Caki2 (cell line): ENCODE measurements around the gene VIPR2. TPM values are rescaled to one million over a fixed set of nuclear protein-coding genes. Genes with fewer than 3 reads are reported as not detected.

Experiments
- DNase-seq: peaks from one replicate; pipeline ENCODE4 v3.0.0-alpha.2; 2015; ENCODE audit warnings: low read depth
- in situ Hi-C: cut with HindIII; loops from 2 replicates; pipeline ENCODE4 v1.10.0; 2016; ENCODE audit warnings: low sequenced_read_pairs, low pct_unique_long_range_greater_than_20kb, mixed read lengths
- total RNA-seq: library from RNA; depleted of rRNA; stranded (reverse); fragments of >200 nt; shearing (Covaris generic); gene quantifications from 2 replicates; pipeline ENCODE4 v1.2.3, GENCODE V29; 2014; ENCODE audit warnings: low replicate concordance

The VIPR2 gene
- total RNA-seq, 1 experiment from 2014 or later: not detected

DNA sequence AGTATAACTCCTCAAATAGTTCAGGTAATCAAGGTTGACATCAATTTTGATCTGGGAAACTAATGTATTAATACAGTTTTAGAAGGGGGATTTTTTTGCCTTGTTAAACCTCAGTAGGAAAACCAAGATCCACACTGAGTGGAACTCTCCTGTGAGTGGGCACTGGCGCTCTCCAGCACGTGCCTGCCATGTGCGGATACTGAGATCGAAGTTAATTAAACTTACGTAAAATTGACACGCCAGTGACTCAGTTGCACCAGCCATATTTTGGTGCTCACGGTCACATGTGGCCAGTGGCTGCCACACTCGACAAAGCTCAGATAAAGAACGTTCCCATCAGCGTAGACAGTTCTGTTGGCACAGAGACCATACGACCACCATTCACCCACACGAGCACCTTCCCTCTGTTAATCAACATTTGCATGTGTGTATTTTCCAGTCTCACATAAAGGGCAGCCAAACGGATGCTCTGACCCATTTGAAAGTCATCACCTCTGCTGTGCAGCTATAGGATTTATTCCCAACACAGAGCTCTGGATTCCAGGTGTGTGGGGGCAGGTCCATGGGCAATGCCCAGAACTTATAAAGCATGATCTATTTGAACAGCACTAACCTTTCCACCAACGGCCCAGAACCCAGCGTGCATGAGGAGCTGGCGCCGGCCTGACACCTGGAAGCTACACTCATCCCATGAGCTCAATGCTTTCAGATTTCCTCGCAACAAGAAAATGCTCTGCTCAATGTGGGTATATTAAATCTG lies 77.7 kb downstream of the VIPR2 start:
- DNase-seq: no peak
- in situ Hi-C loops: no loop called here

DNA sequence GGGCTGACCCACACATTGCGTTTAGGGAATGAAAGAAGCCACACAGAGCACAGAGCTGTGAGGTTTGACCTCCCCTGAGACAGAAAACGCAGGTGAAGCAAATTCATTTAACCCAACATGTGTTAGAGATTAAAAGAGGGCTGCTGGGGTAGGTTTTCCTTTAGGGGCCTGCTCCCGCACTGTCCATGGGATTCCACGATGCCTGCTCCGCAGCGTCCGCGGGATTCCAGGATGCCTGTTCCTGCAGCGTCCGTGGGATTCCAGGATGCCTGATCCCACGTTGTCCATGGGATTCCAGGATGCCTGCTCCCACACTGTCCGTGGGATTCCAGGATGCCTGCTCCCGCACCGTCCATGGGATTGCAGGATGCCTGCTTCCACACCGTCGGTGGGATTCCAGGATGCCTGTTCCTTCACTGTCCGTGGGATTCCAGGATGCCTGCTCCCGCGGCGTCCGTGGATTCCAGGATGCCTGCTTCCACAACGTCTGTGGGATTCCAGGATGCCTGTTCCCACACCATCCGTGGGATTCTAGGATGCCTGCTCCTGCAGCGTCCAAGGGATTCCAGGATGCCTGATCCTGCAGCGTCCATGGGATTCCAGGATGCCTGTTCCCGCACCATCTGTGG lies 78.7 kb downstream of the VIPR2 start:
- no peak for DNase-seq
- in situ Hi-C loops: no loop called here

DNA sequence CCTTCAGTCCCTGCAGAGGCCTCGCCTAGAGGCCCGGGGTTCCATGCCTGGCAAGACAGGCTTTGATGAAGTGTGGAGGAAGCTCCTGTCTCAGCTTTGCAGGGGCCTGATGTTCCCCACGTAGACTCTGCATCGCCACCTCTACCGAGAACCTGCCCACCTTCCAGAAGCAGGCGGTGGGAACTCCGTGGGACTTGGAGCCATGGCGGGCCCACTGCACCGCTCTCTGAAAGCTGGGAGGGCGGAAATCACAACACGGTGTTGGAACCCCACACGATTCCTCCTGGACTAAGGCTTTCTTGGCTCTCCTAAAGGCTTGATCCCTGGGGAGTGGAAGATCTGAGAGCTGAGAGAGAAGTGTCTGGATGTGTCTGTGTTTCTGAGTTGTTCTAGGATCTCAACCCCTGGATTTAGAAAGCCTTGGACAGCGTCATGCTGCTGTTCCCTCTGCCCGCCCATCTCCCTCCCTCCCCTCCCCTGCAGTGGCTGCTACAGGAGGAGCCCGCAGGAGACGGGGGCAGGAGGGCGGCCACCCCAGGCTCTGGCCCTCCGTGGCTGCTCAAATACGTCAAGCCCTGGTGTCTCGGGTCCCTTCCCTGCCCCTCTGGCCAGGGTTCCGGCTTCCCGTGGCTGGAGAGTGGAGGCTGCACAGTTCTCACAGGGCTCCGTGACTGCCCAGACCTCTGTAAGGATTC lies 79.7 kb downstream of the VIPR2 start:
- in situ Hi-C loops: no loop called here
- DNase-seq: no peak

DNA sequence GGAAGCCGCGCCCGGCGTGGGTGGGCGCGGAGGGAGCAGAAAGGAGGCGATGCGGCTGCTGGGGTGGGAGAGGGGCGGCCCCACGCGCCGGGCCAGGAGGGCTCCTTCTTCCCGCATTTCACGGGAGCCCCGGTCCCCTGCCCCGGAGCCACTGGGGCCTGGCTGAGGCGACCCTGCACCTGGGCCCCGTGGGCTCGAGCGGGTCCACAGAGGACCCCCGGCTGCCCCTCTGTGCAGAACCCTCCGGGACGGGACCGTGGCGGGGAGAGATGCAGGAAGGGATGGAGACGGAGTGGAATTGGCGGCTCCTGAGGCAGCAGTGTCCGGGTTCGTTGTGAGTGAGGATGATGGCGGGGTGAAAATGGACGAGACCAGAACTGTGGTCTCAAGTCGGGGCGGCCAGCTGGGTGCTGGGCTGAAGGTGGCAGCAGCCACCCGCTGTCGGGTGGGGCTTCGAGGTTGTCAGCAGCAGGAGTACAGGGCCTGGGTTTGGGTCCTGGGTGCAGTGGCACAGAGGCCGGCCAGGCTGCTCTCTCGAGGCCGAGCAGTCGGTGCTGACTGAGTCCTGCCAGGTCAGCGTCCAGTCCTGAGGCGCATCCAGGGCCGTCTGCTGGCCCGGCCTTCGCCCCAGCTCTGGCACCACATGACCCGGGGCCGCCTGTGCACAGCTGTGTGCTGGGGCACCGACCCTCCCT lies 80.4 kb downstream of the VIPR2 start:
- DNase-seq: no peak
- in situ Hi-C loops: no loop called here

DNA sequence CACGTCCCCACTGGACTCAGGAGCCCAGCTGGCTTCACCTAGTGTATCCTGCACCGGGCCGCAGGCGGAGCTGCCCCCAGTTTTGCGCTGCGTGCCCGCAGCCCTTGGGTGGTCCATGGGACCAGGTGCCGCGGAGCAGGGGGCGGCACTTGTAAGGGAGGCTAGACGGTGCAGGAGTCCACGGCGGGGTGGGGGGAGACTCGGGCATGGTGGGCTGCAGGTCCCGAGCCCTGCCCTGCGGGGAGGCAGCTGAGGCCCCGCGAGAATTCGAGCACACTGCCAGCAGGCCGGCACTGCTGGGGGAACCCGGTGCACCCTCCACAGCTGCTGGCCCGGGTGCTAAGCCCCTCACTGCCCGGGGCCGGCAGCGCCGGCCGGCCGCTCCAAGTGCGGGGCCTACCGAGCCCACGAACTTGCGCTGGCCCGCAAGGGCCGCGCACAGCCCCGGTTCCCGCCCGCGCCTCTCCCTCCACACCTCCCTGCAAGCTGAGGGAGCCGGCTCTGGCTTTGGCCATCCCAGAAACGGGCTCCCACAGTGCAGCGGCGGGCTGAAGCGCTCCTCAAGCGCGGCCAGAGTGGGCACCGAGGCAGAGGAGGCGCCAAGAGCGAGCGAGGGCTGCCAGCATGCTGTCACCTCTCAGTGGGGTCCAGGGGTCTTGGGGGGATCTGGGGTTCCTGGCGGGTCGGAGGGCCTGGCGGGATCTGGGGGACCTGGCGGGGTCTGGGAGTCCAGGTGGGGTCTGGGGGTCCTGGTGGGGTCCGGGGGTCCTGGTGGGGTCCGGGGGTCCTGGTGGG lies 81.4 kb downstream of the VIPR2 start:
- in situ Hi-C loops: no loop called here

DNA sequence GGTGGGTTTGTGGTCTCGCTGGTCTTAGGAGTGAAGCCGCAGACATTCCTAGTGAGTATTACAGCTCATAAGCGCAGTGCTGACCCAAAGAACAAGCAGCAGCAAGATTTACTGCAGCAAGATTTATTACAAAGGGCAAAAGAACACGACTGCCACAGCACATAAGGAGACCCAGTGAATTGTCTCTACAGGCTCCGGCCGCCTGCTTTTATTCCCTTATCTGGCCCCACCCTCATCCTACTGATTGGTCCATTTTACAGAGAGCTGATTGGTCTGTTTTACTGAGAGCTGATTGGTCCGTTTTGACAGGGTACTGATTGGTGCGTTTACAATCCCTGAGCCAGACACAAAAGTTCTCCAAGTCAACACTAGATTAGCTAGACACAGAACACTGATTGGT lies 82.1 kb downstream of the VIPR2 start:
- no peak for DNase-seq
- in situ Hi-C loops: no loop called here

More for the DNA sequence above, 81.4 kb downstream of the VIPR2 start:
- DNase-seq: no peak

DNA sequence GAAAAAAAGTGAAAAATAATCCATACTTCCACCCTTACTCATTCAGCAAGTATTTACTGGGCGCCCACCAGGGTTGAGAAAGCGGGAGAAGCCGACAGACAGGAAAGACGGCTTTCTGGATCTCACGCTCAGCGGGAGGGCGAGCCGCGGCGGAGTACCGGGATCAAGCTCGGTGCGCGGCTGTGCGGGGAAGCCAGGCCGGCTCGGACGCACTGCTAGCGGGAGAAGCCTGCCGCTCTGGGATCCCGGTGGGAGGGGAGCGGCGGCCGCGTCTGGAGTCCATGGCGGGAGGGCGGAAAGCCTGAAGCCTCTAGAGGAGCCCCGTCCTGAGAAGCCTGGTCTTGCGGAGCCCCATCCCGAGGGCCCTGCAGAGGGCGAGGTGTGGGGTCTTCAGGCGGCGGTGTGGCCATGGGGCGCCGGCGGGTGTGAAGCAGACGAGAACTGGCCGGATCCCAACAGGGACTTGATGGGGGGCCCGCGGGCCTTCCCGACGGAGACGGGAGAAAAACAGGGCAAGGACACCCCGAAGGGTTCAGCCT lies 82.9 kb downstream of the VIPR2 start:
- in situ Hi-C loops: no loop called here
- no peak for DNase-seq

DNA sequence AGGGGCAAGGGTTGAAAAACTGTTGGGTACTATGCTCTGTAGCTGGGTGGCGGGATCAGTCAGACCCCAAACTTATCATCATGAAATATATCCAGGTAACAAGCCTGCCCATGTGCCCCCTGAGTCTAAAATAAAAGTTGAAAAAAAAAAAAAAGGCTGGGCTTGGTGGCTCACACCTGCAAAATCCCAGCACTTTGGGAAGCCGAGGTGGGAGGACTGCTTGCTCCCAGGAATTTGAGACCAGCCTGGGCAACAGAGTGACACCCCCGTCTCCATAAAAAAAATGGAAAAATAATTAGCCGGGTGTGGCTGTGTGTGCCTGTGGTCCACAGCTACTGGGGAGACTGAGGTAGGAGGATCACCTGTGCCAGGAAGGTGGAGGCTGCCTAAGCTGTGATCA lies 83.5 kb downstream of the VIPR2 start:
- in situ Hi-C loops: no loop called here
- no peak for DNase-seq

DNA sequence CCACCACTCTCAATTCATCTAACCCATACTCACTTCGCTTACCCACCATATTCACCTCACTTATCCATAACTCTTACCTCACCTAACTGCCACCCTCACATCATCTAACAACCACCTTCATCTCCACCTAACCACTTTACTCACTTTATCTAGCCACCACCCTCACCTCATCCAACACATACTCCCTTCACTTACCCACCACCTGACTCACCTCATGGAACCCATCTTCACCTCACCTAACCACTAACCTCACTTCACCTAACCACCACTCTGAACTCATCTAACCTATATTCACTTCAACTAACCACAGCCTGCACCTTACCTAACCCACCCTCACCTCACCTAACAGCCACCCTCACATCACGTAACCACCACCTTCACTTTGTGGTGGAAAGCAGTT lies 84.2 kb downstream of the VIPR2 start:
- DNase-seq: no peak
- in situ Hi-C loops: no loop called here

DNA sequence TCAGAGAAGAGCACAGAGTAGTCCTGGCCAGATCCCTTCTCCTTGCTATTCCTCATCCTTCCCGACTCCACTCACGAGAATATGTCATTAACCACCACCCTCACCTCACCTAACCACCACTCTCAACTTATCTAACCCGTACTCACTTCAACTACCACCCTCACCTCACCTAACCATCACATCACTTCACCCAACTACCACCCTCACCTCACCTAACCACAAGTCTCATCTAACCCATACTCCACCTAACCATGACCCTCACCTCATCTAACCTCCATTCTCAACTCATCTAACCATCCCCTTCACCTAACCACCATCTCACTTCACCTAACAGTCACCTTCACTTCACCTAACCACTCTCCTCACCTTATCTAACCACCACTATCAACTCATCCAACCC lies 85.0 kb downstream of the VIPR2 start:
- in situ Hi-C loops: no loop called here

DNA sequence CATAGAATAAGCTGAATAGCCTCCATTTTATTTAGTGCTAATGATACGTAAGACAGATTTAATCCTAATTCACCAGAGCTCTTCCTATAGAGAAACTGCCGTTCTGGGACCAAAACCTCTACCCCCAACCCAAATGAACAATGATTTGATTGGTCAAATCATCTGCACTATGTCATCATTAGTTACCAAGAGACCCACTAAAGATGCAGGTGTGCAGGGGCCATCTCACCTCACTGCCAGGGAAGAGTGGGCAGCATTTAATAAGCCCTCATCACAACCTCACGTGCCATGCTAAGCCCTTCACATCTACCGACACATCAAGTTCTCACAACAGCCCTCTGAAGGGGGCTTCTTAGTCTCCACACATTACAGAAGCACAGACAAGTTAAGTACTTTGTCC lies 87.0 kb downstream of the VIPR2 start:
- no peak for DNase-seq
- in situ Hi-C loops: no loop called here

More for the DNA sequence above, 85.0 kb downstream of the VIPR2 start:
- no peak for DNase-seq

DNA sequence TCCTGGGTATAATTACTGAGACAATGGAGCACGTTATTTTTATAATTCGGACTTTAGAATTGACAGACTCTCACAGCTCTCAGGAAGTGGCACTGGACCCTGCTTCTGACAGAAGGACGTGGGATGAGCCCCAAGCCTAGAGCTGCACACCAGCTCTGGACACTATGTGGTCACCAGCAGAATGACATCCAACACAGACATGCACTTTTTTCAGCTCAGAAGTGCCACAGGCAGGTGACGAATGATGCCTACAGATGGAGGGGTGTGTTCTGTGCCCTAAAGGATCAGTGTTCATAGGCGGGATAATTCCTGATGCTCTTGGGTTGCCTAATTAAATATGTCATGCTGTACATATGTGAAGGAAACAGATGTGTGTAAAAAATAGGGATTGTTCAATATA lies 87.9 kb downstream of the VIPR2 start:
- in situ Hi-C loops: no loop called here
- DNase-seq: no peak

DNA sequence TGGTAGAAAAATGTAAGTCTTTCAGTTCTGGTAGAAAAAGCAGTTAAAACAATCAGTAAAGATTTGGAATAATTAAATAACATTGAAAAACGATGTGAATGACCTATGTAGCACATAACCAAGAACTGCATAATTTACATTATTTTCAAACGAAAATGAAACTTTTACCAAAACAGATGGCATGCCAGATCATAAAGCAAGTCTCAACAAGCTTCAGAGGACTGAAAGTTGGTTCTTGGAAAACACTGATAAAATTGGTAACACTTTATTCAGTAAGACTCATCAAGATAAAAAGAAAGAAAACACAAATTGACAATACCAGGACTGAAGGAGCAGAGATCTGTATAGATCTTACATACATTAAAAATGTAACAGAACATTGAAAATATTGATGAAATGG lies 92.8 kb downstream of the VIPR2 start:
- no peak for DNase-seq
- in situ Hi-C loops: no loop called here

DNA sequence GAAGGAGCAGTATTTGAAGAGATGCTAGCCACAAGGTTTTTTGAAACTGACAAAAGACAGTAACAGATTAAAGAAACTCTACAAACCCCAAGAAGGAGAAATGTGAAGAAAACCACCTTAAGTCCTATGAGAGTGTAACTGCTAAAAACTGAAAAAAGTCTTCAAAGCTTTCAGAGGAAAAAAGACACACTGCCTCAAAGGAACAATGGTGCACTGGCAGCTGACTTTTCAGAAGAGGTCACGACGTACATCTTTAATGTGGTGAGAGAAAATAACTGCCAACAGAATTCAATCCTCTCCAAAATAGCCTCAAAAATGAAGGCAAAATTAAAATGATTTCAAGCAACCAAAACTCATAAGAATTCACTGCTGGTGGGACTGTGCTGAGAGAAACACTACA lies 94.0 kb downstream of the VIPR2 start:
- no peak for DNase-seq
- in situ Hi-C loops: no loop called here

DNA sequence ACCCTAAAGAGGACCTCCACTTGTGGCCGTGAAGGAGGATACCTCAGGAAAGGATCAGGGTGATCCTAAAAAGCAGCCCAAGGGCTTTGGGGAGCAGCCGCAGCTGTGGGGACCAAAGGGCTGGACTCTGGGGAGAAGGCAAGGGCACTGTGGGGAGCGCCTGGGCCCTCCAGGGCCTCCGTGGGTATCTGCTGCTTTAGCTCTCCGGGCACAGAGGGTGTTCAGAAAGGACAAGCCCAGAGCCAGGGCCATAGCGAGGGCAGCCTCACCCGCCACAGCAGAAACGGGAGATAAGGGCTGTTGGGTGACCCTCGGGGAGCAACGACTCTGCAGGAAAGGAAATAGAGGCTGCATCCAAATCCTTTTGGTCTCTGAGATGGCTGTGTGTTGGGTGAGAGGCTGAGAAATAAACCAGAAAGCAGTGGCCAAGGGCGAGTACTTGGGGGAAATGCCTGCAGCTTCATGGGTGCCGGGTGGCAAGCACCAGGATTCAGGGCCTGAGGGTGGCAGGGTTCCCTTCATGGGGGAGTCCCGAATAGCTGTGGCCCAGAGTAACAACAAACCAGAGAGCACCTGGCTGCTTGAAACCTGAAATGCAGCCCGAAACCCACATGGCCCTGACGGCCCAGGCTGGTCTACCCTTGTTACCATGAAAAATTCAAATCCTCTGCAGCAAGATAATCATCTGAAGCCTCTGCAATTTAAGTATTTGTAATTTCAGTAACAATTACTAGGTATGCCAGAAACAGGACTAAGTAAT lies 95.2 kb downstream of the VIPR2 start:
- no peak for DNase-seq
- in situ Hi-C loops: no loop called here

DNA sequence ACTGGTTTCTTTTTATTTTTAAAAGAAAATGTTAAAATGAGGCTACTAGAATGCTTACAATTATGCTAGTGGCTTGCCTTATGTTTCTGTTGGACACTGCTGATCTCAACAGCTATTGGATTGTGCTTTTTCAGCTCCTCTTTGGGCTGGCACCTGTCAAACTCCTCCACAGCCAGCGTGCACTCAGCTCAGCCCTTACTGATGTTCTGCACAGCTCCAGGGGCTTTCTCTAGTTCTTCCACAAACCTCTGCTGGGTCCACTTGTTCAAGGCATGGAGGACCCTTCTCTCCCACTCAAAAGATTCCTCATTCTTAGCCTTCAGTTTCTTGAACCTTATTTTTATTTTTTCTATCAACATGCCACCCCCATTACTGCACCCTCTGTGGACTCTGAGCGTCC lies 96.0 kb downstream of the VIPR2 start:
- no peak for DNase-seq
- in situ Hi-C loops: no loop called here

DNA sequence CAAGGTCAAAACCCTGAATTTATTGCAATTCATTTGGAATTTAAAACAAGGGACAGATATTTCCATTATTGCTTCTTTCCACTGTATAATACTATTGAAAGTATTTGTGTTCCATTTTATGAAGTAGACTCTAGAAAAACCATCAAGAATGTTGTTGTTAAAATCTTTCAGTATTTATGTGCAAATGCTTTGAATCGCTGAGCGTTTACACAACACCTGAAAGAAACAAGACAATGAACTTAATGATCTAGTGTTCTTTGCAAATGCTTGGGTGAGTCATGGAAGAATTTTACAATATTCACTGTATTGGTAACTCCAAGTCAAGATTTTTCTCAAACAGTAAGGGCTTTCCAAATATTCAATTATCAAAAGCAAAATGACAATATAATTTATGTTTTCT lies 97.1 kb downstream of the VIPR2 start:
- no peak for DNase-seq

More for the DNA sequence above, 97.1 kb downstream of the VIPR2 start:
- in situ Hi-C loops: no loop called here
